LNCaP clone FGC (cell line): ENCODE results near the gene LDLRAP1.
"Not testable (repeated sequence)": the region's sequence is repeated elsewhere in the genome, so short reads cannot be mapped to it uniquely, and the experiment has no call there.

Experiments used
- DNase-seq: peaks from one replicate; pipeline ENCODE4 v3.0.0-alpha.2; 2011; ENCODE audit warnings: low read depth
- H3K4me3 ChIP-seq: 2 replicates; pipeline ENCODE4 v1.5.1; 2011; ENCODE audit warnings: mild to moderate bottlenecking, low read depth, low read length, control low read depth
- TF ChIP-seq, protein P1 (sequence below): IDR thresholded peaks from 2 replicates; pipeline ENCODE4 v1.5.1; 2012; ENCODE audit warnings: mild to moderate bottlenecking; ENCODE audit not compliant: control insufficient read depth, insufficient read depth; ENCODE audit errors: extremely low read depth

Gene LDLRAP1

DNA sequence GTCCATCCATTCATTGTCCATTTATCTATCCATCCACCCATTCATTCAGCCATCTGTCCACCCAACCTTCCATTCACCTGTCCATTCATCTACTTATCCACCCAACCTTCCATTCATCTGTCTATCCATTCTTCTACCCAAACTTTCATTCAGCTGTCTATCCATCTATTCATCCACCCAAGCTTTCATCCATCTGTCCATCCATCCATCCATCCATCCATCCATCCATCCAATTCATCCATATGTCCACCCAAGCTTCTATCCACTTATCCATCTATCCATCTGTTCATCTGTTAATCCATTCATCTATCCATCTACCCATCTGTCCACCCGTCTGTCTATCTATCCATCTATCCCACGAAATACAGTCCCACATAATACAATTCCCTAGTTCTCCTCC lies 51.6 kb downstream of the LDLRAP1 start:
- no peak overlapping the region for H3K4me3 ChIP-seq
- TF ChIP-seq, protein P1, sequence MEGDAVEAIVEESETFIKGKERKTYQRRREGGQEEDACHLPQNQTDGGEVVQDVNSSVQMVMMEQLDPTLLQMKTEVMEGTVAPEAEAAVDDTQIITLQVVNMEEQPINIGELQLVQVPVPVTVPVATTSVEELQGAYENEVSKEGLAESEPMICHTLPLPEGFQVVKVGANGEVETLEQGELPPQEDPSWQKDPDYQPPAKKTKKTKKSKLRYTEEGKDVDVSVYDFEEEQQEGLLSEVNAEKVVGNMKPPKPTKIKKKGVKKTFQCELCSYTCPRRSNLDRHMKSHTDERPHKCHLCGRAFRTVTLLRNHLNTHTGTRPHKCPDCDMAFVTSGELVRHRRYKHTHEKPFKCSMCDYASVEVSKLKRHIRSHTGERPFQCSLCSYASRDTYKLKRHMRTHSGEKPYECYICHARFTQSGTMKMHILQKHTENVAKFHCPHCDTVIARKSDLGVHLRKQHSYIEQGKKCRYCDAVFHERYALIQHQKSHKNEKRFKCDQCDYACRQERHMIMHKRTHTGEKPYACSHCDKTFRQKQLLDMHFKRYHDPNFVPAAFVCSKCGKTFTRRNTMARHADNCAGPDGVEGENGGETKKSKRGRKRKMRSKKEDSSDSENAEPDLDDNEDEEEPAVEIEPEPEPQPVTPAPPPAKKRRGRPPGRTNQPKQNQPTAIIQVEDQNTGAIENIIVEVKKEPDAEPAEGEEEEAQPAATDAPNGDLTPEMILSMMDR: no peak

DNA sequence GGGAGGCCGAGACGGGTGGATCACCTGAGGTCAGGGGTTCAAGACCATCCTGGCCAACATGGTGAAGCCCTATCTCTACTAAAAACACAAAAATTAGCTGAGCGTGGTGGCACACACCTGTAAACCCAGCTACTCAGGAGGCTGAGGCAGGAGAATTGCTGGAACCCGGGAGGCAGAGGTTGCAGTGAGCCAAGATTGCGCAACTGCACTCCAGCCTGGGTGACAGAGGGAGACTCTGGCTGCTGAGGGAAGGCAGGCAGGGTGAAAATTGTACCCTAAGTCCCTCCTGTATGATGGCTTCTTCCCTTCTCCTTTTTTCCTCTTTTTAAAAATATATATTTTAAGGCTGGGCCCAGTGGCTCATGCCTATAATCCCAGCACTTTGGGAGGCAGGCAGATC lies 53.2 kb downstream of the LDLRAP1 start:
- not testable (repeated sequence) for H3K4me3 ChIP-seq

More for the DNA sequence above, 51.6 kb downstream of the LDLRAP1 start:
- no peak for DNase-seq

DNA sequence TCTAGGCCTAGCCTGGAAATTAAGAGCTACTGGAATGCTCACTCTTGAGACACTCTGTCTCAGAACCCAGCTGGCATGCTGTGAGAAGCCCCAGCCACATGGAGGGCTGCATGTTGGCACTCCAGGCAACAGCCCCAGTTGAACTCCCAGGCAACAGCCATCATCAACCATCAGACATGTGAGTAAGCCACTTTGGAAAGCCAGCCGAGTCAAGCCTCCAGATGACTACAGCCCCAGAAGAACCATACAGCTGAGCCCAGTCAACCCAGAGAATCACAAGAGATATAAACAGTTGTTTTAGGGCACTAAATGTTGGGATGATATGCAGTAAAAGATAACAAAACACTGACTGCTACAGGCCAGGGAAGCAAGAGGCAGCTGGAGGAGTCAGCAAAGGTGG lies 55.5 kb downstream of the LDLRAP1 start:
- H3K4me3 ChIP-seq: no peak overlapping the region
- TF ChIP-seq, protein P1: no peak
- DNase-seq: no peak

More for the DNA sequence above, 53.2 kb downstream of the LDLRAP1 start:
- not testable (repeated sequence) for DNase-seq

DNA sequence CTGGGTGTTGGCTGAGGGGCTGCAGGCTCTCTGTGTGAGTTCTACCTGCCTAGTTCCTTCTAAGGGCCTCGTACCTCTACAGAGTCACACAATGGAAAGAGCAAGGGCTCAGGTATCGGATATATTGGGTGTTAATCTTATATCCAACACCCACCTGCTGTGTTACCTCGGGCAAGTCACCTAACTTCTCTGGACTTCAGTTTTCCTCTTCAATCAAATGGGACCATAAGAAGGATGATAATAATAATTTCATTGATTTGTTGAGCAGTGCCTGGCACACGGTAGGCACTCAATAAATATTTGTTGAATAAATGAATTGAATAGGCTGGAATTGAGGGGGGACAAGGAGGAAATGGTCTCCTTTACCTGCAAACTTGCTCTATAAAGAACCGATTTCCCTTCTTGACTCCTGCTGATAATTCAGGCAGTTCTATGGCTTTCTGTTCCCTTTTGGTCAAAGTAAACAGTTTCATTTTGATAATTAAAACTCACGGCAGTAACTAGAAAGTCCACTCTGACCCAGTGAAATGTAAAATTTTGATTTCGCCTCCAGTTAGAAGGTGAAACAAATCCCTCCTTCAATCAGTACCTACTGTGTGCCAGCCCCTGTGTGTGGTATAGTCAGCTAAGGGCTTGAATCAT lies 56.7 kb downstream of the LDLRAP1 start:
- no peak overlapping the region for H3K4me3 ChIP-seq
- DNase-seq: no peak
- TF ChIP-seq, protein P1: no peak

DNA sequence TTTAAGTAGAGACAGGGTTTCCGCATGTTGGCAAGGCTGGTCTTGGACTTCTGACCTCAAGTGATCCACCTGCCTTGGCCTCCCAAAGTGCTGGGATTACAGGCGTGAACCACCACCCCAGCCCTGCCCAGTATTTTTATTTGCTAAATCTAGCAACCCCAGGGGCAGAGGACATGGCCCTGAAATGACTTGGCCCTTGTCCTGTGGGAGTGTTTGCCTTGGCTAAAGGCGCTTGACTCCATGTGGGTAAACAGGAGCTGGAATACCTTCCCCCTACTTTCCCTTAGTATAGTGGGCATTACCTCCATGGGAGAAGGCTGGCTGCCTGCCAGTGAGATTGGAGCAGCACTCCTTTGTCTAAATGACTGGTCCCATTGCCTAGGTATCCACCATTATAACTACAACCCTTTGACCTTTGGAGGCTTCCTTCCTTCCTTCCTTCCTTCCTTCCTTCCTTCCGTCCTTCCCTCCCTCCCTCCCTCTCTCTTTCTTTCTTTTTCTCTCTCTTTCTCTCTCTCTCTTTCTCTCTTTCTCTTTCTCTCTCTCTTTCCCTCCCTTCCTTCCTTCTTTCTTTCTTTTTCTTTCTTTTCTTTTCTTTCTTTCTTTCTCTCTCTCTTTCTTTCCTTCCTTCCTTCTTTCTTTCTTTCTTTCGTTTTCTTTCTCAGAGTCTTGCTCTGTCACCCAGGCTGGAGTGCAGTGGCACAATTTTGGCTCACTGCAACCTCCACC lies 57.7 kb downstream of the LDLRAP1 start:
- DNase-seq: peak; percentile 22
- not testable (repeated sequence) for H3K4me3 ChIP-seq

DNA sequence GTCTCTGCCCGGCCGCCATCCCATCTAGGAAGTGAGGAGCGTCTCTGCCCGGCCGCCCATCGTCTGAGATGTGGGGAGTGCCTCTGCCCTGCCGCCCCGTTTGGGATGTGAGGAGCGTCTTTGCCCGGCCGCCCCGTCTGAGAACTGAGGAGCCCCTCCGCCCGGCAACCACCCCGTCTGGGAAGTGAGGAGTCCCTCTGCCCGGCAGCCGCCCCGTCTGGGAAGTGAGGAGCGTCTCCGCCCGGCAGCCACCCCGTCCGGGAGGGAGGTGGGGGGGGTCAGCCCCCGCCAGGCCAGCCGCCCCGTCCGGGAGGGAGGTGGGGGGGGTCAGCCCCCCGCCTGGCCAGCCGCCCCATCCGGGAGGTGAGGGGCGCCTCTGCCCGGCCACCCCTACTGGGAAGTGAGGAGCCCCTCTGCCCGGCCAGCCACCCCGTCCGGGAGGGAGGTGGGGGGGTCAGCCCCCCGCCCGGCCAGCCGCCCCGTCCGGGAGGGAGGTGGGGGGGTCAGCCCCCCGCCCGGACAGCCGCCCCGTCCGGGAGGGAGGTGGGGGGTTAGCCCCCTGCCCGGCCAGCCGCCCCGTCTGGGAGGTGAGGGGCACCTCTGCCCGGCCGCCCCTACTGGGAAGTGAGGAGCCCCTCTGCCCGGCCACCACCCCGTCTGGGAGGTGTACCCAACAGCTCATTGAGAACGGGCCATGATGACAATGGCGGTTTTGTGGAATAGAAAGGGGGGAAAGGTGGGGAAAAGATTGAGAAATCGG lies 60.6 kb downstream of the LDLRAP1 start:
- H3K4me3 ChIP-seq, DNase-seq: not testable (repeated sequence)

DNA sequence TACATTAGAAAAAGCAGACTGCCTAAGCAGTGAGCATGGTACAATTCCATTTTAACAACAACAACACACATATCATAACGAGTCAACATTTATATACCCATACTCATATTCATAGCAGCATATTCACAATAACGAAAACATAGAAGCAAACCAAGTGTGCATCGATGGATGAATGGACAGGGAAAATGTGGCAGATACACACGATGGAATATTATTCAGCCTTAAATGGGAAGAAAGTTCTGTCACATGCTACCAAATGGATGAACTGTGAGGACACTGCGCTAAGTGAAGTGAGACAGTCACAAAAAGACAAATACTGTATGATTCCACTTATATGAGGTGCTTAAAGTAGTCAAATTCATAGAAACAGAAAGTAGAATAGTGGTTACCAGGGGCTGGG lies 63.7 kb downstream of the LDLRAP1 start:
- no peak for DNase-seq
- TF ChIP-seq, protein P1: no peak

DNA sequence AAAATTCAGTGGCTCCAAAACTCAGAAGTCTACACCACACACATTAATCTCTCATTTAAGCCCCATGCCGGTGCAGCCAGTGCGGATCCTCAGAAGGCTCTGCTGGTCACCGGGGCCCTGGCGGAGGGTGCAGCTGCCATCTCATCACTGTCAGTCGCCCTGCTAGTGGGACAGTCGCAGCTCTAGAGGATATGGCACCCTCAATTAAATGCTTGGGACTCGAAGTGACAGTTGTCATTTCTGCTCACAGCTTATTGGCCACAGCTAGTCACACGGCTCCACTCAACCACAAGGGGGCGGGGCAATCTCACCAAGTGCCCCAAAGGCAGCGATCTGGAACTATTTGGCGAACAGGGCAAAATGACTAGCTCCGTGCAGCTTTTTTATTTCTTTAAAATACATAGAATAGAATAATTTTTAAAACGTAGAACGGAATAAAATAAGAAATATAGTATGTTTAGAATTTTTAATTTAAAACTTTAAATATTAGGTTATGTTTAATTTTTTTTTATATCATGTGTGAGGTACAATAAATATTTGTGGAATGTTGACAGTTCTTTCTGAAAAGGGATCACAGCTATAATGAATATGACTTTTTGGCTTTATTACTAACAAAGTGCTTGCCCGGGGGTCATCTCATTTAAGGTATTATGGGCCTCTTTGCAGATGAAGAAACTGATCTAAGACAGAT lies 65.2 kb downstream of the LDLRAP1 start:
- H3K4me3 ChIP-seq: no peak overlapping the region
- TF ChIP-seq, protein P1: peak; percentile 43
- peak; percentile 23 for DNase-seq

More for the DNA sequence above, 63.7 kb downstream of the LDLRAP1 start:
- no peak overlapping the region for H3K4me3 ChIP-seq
